B cell (primary cell): ENCODE data around the gene CMIP.

Source experiments
- EZH2 ChIP-seq: IDR thresholded peaks from 2 replicates; pipeline ENCODE4 v1.6.1; 2012; ENCODE audit warnings: borderline replicate concordance, low read depth, mild to moderate bottlenecking, moderate library complexity, low read length; ENCODE audit not compliant: insufficient read depth, poor library complexity, severe bottlenecking
- TF ChIP-seq, protein P1 (sequence below): fragments of 200-600 bp; IDR thresholded peaks from one replicate; pipeline ENCODE4 v1.8.0; 2022; ENCODE audit warnings: antibody characterized with exemption, mild to moderate bottlenecking

DNA sequence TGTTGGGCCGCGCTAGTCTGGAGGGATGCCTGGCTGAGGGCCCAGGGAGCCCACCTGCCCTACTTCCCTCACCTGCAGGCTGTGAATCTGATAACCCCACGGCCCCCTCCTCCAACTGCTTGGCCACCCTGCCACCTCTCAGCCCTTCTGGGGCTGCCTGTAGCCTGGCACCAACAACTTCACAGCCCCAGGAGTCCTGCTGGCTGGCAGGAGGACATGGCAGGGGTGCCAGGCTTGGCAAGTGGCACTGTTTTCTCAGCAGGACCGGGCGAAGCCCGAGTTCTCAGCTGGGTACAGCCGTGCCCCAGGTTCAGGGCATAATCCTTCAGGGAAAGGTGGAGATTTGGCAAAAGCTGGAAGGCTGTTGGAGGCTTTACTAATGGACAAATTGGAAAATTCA lies 129.6 kb downstream of the CMIP start:
- TF ChIP-seq, protein P1, sequence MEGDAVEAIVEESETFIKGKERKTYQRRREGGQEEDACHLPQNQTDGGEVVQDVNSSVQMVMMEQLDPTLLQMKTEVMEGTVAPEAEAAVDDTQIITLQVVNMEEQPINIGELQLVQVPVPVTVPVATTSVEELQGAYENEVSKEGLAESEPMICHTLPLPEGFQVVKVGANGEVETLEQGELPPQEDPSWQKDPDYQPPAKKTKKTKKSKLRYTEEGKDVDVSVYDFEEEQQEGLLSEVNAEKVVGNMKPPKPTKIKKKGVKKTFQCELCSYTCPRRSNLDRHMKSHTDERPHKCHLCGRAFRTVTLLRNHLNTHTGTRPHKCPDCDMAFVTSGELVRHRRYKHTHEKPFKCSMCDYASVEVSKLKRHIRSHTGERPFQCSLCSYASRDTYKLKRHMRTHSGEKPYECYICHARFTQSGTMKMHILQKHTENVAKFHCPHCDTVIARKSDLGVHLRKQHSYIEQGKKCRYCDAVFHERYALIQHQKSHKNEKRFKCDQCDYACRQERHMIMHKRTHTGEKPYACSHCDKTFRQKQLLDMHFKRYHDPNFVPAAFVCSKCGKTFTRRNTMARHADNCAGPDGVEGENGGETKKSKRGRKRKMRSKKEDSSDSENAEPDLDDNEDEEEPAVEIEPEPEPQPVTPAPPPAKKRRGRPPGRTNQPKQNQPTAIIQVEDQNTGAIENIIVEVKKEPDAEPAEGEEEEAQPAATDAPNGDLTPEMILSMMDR = no peak
- no peak for TF ChIP-seq EZH2
